Activated CD8-positive, alpha-beta memory T cell treated with anti-CD3 and anti-CD28 coated beads for 48 hours (primary cell): ENCODE data around the gene FAR2.
"Not testable (repeated sequence)": the region's sequence is repeated elsewhere in the genome, so short reads cannot be mapped to it uniquely, and the experiment has no call there.

ENCODE experiments used
- DNase-seq, 3 experiments: peaks; one replicate each; pipeline ENCODE4 v3.0.0-alpha.2; 2020; ENCODE audit warnings: low read depth in 2 of 3, low spot score in 2 of 3

The FAR2 gene

DNA sequence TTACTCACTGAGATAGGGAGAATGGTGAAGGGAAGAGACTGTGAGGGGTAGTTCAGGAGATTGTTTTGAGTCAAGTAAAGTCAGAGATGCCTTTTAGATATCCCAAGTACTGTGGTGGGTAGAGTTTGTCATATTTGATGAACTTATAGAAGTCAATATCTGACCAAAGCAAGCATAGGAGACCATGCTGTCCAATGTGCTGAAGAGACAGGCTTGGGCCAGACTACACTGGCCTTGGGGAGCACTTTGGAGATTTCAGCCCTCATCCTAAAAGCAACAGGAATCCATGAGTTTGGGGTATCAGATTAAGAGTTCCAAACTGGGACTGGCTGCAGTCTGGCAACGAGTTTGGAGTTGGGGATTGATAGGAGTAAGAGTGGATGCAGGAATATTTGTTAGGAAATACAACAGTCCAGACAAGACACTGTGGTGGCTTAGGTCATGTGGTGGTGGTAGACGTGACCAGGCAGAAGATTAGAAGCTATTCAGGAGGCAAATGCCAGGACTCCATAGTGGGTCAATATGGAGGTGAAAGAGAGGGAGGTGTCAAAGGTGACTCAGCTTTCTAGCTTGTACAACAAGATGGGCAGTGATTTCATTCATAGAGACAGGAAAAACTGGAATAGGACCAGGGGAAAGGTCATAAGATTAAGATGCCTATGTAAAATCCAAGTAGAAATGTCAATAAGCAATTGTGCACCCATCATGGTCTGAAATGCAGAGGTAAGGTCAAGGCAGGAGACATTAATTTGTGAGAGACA, 81.9 kb downstream of the FAR2 start:
- no peak for DNase-seq

DNA sequence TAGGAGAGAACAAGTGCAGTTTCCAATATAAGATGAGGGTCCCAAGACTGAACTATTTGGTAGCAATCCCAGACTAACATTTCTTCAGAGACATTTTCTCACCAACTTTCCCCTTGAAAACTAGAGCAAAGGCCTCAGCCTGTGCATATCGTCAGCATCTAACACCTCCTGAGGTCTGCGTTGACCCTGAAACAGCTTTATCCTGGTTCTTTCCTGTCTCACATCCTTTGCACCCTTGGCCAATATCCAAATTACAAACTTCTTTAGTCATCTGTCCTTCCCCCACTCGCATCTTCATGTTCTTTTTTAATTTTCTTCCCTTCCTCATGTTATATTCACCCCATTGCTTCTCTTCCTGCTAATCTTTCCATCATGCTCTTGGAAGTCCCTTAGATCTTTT, 83.0 kb downstream of the FAR2 start:
- DNase-seq, result no peak

GRCh38 chr12:29234552-29234951, 85.5 kb downstream of the FAR2 start:
- DNase-seq, result no peak

DNA sequence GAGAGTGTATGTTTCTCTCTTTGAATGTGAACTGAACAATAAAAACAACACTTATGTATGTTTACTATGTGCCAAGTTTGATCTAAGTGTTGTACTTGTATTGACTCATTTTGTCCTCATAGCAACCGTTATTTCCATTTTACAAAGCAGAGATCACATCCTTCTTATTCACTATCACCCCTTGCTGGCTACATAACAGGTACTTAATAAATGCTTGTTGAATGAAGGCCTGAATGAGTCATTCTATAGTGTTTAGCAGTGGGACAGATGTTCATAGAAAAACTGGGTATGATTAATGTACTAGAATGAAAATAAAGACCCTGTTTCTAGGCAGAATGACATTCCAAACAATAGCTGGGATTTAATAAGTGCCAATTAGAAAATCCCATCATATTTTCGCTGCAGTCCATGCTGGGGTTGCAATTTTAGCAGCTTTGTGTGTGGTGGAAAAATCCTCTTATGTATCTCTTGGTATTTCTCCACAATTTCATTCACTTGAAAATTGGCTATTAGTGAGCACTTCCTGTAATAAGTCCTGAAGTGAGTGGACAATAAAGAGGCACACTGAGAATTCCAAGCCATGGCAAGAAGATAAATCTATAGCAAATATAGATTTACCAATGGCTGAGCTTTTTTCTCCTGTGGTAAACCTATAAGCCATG, 86.0 kb downstream of the FAR2 start:
- no peak for DNase-seq

GRCh38 chr12:29238822-29239291, 89.8 kb downstream of the FAR2 start:
- DNase-seq, result no peak

GRCh38 chr12:29239336-29239735, 90.3 kb downstream of the FAR2 start:
- no peak for DNase-seq

DNA sequence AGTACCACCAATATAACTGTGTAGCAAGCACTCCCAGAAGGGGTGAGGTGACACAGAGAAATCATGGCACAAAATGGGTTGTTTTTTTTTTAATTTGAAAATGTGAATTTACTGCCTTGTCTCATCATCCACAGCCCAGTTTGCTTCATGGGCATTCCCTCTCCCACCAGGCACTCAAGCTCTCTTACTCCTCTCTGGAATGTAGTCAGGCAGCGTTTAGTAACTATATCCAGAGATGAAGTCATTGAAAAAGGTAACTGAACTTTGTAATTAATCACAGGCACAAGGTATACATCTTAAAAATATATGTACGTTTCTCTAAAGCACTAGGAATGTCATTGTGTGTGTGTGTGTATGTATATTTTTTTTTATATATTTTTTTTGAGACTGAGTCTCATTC, 91.4 kb downstream of the FAR2 start:
- DNase-seq, result no peak

DNA sequence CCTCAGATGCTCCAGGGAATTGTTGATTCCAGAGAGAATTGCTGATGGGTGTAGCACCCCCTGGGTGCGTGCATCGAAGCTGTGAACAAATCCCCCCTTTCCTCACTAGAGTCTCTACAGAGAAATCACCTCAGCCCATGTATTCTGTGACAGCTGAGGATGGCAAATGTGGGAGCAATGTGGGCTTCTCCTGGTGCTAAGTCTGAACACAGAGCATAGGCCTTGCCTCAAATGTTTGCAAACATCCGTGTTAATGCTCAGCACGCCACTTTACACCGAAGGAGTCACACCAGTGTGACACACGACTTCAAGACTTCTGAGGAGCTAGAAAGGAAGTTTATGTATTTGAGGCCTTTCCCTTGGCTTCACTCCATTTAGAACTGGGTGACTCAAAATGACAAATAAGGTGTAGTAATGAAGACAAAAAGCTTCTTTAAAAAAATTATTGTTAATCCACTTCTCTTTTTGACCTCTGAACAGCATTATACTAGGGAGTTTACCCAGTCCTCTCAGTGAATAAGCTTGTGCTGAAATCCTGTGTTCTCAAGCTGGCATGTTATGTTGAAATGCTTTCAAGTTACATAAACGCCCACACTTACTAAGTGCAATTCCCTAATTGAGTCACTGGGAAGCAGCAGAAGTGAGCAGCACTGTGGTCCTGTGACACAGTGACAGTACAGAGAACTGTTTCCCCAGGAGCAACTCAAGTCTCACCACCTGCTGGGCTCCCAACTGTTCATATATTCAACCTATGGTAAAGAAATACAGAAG, 92.9 kb downstream of the FAR2 start:
- DNase-seq, result no peak

- no peak for DNase-seq
Observed at GRCh38 chr12:29242921-29243431, 93.9 kb downstream of the FAR2 start.

DNA sequence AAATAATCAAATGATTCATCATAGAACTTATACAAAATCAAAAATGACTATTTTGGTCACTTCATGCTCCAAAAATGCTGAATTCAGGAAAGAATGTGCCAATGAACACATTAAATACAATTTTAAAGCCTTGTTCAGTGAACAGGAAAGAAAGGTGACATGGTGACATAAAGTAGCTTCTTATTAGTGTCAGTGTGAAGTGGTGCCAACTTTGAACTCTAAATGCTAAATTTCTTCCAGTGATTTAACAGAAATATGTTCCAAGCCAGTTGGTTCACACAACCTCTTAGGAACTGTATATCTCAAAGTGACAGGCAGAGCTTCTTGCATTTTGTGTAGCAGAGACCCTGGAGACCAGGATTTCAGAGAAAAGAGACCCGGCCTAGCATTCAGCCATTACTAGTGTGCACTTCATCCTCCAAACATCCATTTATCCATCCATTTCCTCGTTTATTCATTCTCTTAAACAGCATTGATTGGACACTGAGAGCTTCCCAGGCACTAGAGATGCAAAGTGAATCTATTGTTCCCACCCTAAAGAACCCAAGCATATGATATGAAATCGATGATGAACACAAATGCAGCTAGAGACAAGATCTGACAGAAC, 95.2 kb downstream of the FAR2 start:
- no peak for DNase-seq

DNA sequence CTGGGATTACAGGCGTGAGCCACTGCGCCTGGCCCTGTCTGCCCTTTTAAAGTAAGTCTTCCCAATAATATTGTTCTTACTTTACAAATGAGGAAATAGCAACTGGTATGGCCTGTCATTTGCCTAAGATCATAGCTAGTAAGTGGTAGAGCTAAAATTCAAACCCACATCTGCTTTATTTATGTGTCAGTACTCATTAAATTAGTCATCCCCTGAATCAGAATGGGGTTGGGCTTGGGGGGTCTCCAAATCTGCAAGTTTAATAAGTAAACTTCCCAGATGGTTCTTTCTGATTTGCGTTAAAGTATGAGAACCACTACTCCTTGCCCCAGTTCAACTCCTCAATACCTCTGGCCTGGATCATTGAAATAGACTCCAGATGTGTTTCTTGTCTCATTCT, 96.2 kb downstream of the FAR2 start:
- DNase-seq, result no peak

- DNase-seq, result no peak
Observed at GRCh38 chr12:29249930-29250329, 100.9 kb downstream of the FAR2 start.

DNA sequence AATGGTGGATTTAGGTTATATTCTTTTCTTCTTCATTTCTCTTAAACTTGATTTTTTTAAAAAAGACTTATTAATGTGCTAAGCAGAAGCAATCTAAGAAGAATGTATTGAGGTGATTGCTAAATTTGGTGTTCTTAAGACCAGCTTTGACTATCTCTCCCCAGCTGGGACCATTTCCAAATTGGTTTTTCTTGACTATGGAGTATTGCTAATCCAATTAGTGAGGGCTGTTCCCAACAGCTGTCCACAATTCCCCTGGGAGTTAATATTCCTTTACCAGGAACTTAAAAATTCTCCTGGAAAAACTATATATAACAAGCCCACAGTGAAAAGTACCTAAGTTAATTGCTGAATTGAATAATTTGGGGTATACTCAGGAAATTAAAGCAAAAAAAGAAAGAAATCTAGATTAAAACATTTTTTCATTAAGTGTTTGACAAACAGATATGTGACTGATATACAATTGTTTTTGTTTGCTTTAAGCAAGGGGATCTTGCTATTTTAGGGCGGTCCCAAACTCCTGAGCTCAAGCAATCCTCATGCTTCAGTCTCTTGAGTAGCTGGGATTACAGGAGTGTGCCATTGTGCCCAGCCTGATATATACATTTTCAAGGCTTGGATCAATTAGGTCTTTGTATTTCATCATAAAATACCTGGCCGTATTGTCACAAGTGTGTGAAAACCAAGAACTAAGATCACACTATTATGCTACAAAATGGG, 105.0 kb downstream of the FAR2 start:
- DNase-seq, result no peak

- no peak for DNase-seq
Observed at GRCh38 chr12:29255042-29255441, 106.0 kb downstream of the FAR2 start.

DNA sequence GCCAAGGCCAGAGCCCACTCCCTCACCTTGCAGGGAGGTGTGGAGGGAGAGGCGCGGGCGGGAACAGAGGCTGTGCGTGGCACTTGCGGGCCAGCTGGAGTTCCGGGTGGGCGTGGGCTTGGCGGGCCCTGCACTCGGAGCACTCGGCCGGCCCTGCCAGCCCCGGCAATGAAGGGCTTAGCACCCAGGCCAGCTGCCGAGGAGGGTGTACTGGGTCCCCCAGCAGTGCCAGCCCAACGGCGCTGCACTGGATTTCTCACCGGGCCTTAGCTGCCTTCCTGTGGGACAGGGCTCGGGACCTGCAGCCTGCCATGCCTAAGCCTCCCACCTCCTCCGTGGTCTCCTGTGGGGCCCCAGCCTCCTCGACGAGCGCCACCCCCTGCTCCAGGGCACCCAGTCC, 107.5 kb downstream of the FAR2 start:
- no peak for DNase-seq

DNA sequence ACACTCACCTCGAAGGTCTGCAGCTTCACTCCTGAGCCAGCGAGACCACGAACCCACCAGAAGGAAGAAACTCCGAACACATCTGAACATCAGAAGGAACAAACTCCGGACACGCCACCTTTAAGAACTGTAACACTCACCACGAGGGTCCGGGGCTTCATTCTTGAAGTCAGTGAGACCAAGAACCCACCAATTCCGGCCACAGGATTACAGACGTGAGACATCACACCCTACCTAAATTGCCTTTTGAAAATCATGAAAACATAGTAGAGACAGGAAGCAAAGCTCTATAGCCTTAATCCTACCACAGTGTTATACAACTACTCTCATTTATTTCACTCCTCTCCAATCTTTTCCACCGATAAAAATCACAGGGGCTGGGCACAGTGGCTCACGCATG, 108.6 kb downstream of the FAR2 start:
- DNase-seq, result not testable (repeated sequence)

- no peak for DNase-seq
Observed at GRCh38 chr12:29264424-29264823, 115.3 kb downstream of the FAR2 start.

DNA sequence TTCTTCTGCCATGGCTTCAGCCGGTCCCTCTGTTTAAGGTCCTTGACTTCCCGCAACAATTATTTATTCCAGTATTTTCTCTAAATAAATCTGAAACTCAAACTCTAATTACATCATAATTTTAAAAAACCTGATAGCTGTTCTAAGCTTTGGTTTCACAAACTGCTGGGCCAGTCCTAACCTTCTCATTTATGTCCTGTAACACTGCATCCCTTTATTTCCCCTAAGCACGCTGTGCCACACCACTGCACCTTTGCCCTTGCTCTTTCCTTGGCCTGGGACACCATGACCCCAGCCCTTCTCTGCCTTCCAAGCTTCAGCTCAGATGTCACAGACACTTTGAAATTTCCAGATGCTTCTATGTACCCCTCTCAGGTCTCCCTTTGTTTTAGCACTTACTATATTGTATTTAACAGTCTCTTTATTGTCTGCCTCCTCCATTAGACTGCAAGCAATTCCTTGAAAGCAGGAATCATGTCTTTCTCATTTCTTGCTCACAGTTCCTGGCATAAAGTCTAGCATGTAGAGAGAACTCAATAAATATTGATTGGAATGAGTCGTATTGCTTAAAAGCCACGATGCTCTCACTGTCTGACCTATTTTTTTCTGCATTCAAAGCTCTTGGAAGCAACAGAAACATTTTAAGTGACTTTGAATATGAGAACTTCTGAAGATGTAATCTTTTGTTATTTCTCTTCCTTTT, 120.8 kb downstream of the FAR2 start:
- no peak for DNase-seq

GRCh38 chr12:29270446-29270845, 121.4 kb downstream of the FAR2 start:
- DNase-seq, result no peak

GRCh38 chr12:29273178-29273843, 124.2 kb downstream of the FAR2 start:
- no peak for DNase-seq
